ENCODE results near the gene ZDHHC8.

ZDHHC8 gene

GRCh38 chr22:20111689-20112622 is 19.6 kb upstream of the ZDHHC8 start:
- no peak for DNase-seq (ENCODE audit: low read depth)
- TF ChIP-seq MYC (IDR thresholded peaks at IDR 0.05; ENCODE audit: low read depth, low read length) (no peak), POLR2A (IDR thresholded peaks at IDR 0.05; ENCODE audit: extremely low read depth, insufficient read length) (no peak), CTCF (IDR thresholded peaks at IDR 0.05; ENCODE audit: low read depth, low read length) (no peak), MAX (IDR thresholded peaks at IDR 0.05; ENCODE audit: low read depth, low read length) (no peak)
- H3K4me3 ChIP-seq (ENCODE audit: low read depth, low read length): no peak overlapping the region

- no peak overlapping the region for H3K4me3 ChIP-seq (ENCODE audit: low read depth, low read length)
- no peak for DNase-seq (ENCODE audit: low read depth)
- TF ChIP-seq POLR2A (IDR thresholded peaks at IDR 0.05; ENCODE audit: extremely low read depth, insufficient read length) (no peak), CTCF (IDR thresholded peaks at IDR 0.05; ENCODE audit: low read depth, low read length) (no peak), MAX (IDR thresholded peaks at IDR 0.05; ENCODE audit: low read depth, low read length) (no peak), MYC (IDR thresholded peaks at IDR 0.05; ENCODE audit: low read depth, low read length) (no peak)
These were observed 18.7 kb upstream of the ZDHHC8 start for GRCh38 chr22:20112623-20113511.

- H3K4me3 ChIP-seq (ENCODE audit: low read depth, low read length): no peak overlapping the region
- no peak for TF ChIP-seq MYC (IDR thresholded peaks at IDR 0.05; ENCODE audit: low read depth, low read length)
- TF ChIP-seq CTCF (IDR thresholded peaks at IDR 0.05; ENCODE audit: low read depth, low read length): no peak
- TF ChIP-seq POLR2A (IDR thresholded peaks at IDR 0.05; ENCODE audit: extremely low read depth, insufficient read length): no peak
- no peak for TF ChIP-seq MAX (IDR thresholded peaks at IDR 0.05; ENCODE audit: low read depth, low read length)
- no peak for DNase-seq (ENCODE audit: low read depth)
These were observed 17.9 kb upstream of the ZDHHC8 start for GRCh38 chr22:20113551-20114310.

GRCh38 chr22:20114506-20115475 is 16.8 kb upstream of the ZDHHC8 start:
- H3K4me3 ChIP-seq (ENCODE audit: low read depth, low read length): no peak overlapping the region
- TF ChIP-seq MAX (IDR thresholded peaks at IDR 0.05; ENCODE audit: low read depth, low read length) (no peak), POLR2A (IDR thresholded peaks at IDR 0.05; ENCODE audit: extremely low read depth, insufficient read length) (no peak), MYC (IDR thresholded peaks at IDR 0.05; ENCODE audit: low read depth, low read length) (no peak), CTCF (IDR thresholded peaks at IDR 0.05; ENCODE audit: low read depth, low read length) (no peak)

More at GRCh38 chr22:20114506-20115475, 16.8 kb upstream of the ZDHHC8 start:
- DNase-seq (ENCODE audit: low read depth): no peak
